ENCODE data around the gene TNFRSF14.

TNFRSF14 gene

GRCh38 chr1:2510366-2511155 is 45.6 kb upstream of the TNFRSF14 start:
- DNase-seq (ENCODE audit: extremely low spot score): no peak
- no peak for TF ChIP-seq CTCF (IDR thresholded peaks at IDR 0.05; ENCODE audit: control extremely low read depth, extremely low read depth, low read depth, missing control alignments)
- POLR2A ChIA-PET: no interaction called here
- CTCF ChIA-PET: interaction anchor here (1.0 kb wide), 1 partner anchor 96 kb away, joined by 4 read pairs; no protein-coding TSS in a partner anchor

- TF ChIP-seq CTCF (IDR thresholded peaks at IDR 0.05; ENCODE audit: control extremely low read depth, extremely low read depth, low read depth, missing control alignments): no peak
- ChIA-PET CTCF (no interaction called here), POLR2A (no interaction called here)
- no peak for DNase-seq (ENCODE audit: extremely low spot score)
These were observed 43.2 kb upstream of the TNFRSF14 start for GRCh38 chr1:2512862-2513421.

- no peak for DNase-seq (ENCODE audit: extremely low spot score)
- no peak for TF ChIP-seq CTCF (IDR thresholded peaks at IDR 0.05; ENCODE audit: control extremely low read depth, extremely low read depth, low read depth, missing control alignments)
- CTCF ChIA-PET: no interaction called here
- POLR2A ChIA-PET: no interaction called here
These were observed 42.1 kb upstream of the TNFRSF14 start for GRCh38 chr1:2513939-2514652.

GRCh38 chr1:2514863-2515762 is 41.1 kb upstream of the TNFRSF14 start:
- POLR2A ChIA-PET: no interaction called here
- no peak for DNase-seq (ENCODE audit: extremely low spot score)
- TF ChIP-seq CTCF (IDR thresholded peaks at IDR 0.05; ENCODE audit: control extremely low read depth, extremely low read depth, low read depth, missing control alignments): no peak
- CTCF ChIA-PET: no interaction called here

- POLR2A ChIA-PET: no interaction called here
- DNase-seq (ENCODE audit: extremely low spot score): no peak
- TF ChIP-seq CTCF (IDR thresholded peaks at IDR 0.05; ENCODE audit: control extremely low read depth, extremely low read depth, low read depth, missing control alignments): no peak
- CTCF ChIA-PET: no interaction called here
These were observed 40.4 kb upstream of the TNFRSF14 start for GRCh38 chr1:2515763-2516080.

- no peak for DNase-seq (ENCODE audit: extremely low spot score)
- no peak for TF ChIP-seq CTCF (IDR thresholded peaks at IDR 0.05; ENCODE audit: control extremely low read depth, extremely low read depth, low read depth, missing control alignments)
- CTCF ChIA-PET: no interaction called here
- POLR2A ChIA-PET: no interaction called here
These were observed 40.0 kb upstream of the TNFRSF14 start for GRCh38 chr1:2516124-2516523.

Measured in GM10248 (cell line).